COR-L47 (cell line): Measurements from ENCODE around the gene TMOD2.

ENCODE experiments used
- DNase-seq: peaks from one replicate; lab custom pipeline; 2025; lab: John Stamatoyannopoulos, UW

Gene TMOD2

DNA sequence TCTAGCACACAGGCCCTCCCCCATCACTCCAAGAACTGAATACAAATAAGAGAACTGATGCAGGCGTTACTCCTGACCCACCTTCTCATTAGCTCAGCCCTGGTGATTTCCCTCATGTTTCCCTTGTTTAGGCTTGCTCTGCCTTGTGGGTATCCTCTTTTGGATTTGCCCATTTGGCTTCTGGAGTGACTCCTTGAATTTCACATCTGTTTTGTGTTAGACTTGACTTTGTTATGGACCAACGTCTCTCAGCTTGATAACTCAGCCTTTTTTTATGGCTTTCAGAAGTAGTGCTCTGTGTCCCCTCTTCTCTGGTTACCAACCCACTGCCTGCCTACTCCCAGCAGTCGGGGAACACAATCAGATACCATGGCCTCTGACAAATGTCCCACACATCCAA, 66.8 kb downstream of the TMOD2 start:
- DNase-seq = no peak

DNA sequence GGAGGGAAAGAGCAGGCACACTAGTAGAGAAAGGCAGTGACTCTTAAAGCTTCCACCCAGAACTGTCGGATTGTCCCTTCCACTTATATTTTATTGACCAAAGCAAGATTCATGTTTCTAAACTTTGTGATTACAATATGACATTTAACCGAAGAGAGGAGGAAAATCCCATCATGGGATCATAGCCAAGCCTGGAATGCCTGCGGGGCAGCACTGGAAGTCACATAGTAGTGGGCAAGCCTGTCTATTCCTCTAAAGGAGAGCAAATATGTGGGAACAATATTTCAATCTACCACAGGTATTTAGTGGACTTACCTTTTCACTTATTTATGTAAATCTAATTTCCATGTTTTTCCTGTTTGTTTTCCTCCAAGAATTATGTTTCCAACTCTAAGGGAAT, 74.3 kb downstream of the TMOD2 start:
- DNase-seq = no peak

DNA sequence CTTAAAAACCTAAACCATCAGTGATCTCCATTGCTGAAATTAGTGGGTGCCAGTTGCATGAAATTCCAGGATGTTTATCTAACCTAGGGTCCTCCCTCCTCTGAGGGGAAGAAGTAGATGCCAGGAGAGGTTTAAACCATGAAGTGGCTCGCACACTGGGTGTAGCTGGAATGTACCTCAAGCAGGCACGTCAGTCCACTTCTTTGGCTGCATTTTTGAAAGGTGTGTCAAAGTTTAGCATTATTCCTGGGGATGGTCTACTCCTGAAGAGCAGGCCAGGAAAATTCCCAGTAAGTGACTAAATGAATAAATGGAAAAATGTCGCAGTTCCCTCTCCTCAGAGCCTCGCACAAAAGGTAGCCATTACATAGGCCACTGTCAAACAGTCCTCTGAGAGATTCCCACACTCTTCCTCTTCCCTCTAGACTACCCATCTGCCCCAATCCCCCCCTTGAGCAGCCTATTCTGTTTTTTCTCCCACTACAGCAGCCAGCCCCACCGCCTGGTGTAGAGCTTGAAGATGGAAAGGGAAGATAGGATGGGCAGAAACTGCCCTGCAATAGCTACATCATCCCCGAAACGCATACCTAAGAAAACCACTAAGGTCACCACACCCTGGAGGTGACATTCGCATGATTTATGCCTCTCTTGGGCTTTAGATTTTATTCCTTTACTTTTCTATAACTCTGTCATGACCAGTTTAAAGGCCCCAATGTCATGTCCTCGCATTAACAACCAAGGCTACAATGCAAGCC, 77.4 kb downstream of the TMOD2 start:
- no peak for DNase-seq

DNA sequence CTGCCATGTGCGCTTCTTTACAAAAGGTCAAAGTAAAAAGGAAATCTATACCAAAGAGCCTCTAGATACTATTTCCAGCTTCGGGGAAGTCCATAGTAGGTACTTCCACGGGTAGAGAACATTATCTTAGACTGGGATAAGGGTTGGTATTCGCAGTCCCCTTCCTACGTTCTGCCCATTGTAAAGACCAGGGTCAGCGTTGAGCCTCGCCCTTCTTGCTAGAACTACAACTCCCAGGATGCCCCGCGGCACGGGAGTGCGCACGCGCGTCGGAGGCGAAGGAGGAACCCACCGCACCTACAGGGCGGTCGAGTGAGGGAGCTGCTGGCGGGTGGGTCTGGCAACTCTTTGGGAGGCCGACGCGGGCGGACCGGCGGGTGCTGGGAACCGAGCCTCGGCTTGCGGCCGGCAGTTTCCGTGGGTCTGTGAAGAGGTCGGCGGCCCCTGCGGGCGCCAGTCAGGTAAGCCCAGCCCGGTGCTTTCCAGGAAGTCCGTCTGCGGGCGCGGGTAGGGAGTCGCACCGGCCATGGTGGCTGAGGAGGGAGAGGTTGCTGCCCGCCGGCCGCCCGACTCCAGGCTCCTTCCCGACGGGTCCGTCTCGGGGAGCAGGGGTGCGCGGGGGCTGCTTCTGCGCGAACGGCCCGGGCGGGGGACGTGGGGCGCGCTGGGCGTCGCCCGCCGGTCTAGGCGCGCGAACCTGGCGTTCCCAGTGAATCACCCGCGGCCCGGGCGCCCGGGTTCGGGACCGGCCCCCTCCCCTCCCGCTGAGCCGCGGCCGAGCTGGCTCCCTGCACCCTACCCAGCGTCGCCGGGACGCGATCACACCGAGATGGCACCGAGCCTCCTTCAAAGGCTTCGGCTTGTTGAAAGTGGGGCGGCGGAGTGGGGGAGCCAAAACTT, 78.2 kb downstream of the TMOD2 start, which contains the start of gene TMOD3:
Gene TMOD3 (plus strand): TSS at position 278 of the 900 bp plus-strand sequence. CDS start 33,232 bp downstream, outside the sequence.
- DNase-seq = peak; percentile 77

DNA sequence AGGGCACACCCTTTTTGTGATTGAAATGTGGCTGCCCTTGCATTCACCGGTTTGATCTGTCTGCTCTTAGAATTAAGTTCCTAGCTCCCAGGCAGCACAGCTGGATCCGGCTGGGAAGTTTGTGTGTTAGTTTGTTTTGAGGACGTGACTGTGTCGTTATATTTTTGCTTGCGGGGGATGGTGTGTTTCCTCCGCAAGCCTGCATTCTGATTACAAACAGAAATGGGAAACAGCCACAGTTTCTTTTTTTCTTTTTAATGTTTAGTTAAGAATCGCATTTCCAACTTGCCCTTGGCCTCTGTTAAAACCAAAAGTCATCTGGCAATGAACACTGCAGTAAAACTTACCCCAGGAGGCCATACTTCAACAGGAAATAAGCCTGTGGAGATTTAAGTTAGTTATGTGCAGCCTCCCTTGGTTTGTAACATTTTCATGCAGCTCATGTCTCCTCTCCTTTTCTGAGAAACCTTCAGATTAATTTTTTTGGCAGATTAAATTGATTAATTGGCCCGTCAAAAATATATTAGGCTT, 78.9 kb downstream of the TMOD2 start:
- DNase-seq = no peak

DNA sequence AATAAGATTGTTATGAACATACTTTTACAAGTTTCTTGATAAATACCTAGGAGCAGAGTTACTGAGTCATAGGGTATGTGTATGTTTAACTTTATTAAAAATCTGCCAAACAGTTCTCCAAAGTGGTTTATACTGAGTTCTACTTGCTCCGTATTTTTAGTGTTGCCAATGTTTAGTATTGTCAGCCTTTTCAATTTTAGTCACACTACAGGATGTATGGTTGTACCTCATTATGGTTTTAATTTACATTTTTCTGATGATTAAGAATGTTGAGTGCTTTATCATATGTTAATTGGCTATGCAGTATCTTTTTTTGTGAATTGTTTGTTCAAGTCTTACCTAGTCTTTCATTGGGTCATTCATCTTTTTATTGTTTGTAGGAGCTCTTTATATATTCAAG, 82.4 kb downstream of the TMOD2 start:
- no peak for DNase-seq

DNA sequence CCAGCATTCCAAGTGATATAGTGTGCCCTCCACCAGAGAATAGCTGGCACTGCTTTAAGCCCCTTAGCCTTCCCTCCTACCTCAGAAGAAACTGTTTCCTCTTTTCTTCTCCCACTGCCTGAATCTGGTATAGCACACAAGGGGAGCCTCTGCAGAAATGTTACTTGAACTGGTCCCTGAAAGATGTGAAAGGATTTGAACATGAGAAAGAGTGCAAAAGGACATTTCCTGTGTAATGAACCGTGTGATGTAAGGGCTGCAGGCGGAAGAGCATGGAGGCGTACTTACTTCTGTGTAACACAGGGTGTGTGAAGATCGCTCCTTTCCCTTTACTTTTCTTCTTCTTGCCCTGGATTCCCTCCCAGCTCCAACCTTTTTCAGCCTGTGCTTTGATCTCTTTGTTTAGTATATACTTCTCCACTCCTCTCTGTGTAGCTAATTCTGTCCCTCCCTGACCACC, 86.4 kb downstream of the TMOD2 start:
- DNase-seq = no peak

DNA sequence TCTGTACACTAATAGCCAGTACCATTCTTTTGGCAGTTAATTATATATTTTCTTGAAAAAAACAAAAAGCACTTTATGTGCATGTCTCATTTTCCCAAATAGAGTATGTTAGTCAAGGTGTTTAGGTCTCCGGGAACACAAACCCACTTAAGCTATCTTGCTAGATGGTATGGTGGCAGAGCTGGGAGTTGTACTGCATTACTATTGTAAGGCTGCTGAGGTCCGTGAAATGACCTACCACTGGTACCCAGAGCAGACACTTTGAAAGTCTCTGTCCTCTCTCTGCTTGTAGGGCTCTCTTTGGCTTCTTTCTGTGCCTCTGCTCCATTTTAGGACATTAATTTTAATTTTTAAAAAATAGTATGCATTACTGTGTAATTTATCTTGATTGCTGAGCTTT, 86.9 kb downstream of the TMOD2 start:
- DNase-seq = no peak

DNA sequence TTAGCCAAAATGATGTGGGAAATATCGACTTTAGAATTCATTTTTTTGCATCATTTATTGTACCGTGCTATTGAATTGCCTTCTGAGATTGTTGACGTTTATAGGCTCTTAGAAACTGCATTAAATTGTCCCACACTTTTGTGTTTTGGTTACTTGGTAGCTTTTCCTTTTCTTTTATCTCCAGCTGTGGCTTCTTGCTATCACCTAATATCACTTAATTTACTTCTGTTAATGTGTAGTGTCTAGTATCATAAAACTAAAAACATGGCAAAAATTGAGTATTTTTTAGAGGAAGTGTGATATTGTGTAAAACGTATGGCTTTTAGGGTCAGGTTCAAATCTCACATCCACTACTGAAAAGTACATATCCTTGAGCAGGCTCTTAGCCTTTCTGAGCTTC, 89.3 kb downstream of the TMOD2 start:
- DNase-seq = no peak

DNA sequence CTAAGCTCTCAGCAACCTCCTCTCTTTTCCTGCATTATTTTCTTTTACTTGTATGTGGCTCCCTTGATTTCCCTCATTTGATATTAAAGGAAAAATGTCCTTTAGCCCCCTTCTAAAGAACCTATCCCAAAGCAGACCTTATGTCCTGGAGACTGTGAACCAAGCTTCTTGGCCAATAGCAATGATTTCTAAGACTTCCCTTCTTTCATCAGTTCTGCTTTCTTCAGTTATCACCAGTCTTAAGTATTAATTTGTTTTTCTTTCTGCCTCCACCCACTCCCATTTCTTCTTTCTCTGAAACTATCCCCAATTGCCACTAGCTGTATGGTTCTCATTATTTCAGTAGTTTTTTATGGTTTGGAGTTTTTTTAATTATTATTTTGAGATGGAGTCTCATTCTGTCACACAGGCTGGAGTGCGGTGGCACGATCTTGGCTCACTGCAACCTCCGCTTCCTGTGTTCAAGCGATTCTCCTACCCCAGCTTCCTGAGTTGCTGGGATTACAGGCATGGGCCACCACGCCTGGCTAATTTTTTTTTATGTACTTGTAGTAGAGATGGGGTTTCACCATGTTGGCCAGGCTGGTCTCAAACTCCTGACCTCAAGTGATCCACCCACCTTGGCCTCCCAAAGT, 90.1 kb downstream of the TMOD2 start:
- DNase-seq = no peak

DNA sequence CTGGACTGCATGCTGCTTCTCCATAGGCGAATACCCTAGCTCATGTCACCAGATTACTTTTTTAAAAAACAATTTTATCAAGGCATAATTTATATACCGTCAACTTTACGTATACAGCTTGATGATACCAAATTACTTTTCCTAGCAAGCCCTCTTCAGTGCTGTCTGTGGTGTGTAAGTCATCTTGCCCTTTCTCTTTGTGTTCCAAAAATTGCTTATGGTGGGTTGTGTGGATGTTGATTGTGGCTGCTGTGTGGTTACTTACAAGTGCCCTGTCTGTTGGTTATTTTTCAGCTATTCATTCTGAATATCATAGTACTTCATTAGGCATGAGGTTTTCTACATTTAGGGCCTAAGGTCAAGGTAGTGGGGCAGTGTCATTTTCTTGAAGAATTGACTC, 90.9 kb downstream of the TMOD2 start:
- DNase-seq = no peak

DNA sequence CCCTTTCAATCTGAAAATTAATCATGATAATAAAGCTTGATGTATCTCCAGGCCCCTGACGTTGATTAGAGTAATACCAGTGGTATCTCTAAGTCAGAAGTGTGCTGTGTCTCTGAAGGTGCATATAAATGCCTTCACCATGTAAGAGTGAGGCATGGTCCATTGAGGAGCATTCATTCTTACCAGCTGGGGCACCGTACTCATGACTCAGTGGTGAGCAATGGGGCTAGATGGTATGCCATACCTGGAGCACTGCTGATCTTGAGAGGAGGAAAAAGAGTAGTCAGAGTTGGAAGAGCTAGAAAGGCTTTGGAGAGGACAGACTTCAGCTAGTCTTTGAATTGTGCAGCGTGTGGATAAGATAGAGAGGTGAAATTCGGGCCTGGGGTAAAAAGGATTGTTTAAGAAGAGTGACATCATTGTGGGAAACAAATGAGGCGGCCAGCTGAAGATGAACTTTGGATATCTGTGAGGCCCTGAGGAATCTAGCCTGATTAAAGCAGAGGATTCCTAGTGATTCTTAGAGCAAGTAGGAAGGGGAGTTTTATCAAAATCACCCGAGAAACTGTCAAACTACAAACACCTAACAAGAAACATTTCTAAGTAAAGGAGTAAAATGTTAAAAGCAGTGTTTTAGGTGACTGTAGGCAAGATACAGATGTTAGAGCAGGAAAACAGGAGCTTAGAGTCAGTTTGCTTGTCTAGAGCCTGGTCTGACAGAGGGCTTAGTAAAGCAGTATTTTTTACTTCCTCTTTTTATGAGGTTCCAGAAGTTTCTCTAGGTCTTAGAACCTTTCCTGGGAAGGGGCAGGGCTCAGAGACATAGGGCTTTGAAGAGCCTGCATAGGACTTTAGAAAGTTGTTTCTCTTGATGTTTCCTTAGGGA, 91.7 kb downstream of the TMOD2 start:
- DNase-seq = no peak

DNA sequence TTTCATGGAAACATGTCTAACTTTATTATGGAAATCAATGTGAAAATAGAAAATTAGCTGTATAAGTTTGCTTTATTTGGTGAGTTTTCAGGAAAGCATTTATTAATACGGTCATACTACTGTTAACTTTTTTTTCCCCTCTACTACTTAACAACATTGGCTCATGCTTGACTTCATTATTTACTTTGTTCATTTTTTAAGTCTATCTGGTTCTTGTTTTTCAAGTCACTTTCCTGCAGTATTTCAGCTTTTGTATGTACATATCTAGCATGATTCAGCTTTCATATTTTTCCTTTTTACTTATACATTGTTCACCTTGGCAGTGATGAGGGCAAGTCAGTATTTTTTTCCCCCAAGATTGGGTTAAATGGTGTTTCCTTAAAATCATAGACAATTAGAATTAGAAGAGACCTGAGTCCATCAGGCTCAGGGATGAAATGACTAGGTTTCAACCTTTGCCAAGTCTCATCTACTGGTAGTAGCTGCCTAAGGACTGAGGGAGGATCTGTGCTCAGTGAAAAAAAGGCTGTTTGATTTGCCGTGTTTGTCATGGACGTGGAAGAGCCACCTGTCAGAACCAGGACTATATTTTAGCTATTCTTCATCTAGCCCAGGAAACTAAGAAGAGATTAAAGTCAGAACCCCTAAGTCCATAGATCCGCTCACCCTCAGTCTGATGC, 93.5 kb downstream of the TMOD2 start:
- no peak for DNase-seq

DNA sequence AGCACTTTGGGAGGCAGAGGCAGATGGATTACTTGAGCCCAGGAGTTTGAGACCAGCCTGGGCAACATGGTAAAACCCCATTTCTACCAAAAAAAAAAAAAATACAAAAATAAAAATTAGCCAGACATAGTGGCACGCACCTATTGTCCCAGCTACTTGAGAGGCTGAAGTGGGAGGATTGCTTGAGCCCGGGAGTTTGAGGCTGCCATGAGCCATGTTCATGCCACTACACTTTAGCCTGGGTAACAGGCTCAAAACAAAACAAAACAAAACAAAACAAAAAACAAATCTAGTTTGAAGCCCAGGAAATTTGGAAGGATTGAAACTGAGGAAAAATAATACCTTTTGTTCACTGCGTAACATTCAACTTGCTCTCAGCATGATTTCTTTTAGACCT, 94.7 kb downstream of the TMOD2 start:
- no peak for DNase-seq

DNA sequence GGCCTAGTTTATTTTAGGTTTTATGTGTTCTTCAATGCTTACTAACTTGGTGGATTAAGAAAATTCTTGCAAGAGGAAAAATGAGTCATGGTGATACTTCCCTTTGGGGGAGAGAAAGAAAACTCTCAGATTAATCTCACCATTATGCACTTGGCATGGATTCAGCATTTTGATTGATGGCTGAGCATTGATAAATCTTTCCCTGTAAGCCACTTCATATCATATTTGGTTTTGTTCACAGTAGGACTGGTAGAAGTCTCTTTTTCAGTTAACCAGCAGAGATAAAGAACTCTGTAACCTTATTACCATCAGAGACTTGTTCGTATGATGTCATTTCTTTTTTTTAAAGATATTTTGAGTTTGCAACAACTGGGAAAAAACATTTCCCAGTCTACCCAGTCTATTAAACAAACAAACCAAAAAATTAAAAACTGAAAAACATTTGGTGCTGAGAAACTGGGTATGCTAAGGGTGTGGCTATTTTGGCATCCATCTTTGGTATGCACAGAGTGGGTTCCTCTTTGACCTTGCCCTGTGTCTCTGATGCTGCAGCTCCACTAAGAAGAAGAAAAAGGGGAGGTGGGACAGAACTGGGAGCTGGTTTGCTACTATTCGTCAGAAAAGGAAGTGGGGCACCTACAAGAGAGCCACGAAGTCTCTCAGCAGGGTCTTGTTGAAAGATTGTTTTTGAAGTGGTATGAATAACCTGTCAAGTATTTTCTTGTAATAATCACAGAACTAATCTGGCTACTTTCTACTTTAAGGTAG, 95.2 kb downstream of the TMOD2 start:
- no peak for DNase-seq

DNA sequence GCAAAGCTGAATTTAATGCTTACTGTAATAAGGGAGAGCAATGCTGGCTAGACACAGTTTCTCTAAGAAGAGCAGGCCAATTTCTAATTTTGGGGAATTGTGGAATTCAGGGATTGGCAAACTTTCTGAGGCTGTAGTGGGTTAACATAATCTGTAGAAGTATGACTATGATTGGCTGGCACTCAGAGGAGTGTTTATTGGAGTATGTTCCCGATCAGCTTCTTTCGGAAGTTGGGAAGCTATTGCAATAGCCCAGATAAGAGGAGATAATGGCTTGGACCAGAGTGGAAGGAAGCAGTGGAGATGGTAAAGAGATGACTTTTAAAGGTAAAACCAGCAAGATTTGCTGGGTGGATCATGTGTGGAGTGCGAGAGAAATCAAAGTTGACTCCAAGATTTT, 97.4 kb downstream of the TMOD2 start:
- DNase-seq = no peak

DNA sequence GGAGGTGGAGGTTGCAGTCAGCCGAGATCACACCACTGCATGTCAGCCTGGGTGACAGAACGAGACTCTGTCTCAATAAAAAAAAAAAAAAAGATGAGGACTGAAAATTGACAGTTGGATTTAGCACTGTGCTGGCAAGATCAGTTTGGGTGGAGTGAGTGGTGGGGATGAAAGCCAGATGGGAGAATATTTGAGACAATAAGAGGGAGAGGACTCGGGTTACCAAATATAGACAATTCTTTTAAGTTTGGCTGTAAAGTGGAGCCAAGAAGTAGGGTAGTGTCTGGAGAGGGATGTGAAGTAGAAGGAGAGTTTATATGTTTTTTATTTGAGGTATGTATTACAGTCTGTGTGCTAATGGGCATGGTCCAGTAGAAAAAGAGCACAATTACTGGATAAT, 98.5 kb downstream of the TMOD2 start:
- no peak for DNase-seq

DNA sequence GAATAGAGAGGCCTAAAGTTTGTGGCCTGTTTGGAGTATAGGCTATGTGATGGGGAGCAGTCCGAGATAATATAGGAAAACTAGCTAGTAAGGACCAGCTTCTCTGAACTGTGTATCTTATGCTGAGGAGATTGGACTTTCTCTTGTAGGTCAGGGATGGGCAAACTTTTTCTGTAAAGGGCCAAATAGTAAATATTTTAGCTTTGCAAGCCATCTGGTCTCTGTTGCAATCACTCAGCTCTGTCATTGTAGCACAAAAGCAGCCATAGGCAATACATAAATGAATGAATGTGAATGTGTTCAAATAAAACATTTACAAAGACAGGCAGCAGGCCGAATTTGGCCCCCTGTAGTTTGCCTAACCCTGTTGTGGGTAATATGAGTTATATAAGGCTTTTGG, 102.6 kb downstream of the TMOD2 start:
- no peak for DNase-seq

DNA sequence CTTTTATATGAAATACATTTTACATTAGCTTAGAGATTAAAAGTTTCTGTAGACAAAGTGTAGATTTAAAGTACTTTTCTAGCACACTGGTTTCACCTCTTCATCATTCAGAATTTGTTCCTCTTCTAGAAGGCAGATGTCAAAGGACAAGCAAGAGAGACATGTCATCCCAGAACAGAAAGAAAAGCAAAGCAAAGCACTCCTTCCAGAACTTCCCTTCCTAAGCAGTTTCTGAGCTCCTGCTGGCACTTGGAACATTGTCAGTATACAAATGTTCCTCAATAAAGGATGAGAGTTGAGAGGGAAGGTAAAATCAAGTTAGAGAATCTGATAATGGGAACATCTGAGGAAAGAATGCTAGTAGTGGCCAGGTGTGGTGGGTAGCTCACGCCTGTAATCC, 104.2 kb downstream of the TMOD2 start:
- DNase-seq = no peak
